Endothelial cell of hepatic sinusoid (primary cell): ENCODE data around the gene MRPL1.
"Not testable (repeated sequence)": the region's sequence is repeated elsewhere in the genome, so short reads cannot be mapped to it uniquely, and the experiment has no call there.

Experiments used
- in situ Hi-C: cut with HindIII; loops from 2 replicates; pipeline ENCODE4 v1.10.0; 2017; ENCODE audit warnings: low sequenced_read_pairs

MRPL1 gene

DNA sequence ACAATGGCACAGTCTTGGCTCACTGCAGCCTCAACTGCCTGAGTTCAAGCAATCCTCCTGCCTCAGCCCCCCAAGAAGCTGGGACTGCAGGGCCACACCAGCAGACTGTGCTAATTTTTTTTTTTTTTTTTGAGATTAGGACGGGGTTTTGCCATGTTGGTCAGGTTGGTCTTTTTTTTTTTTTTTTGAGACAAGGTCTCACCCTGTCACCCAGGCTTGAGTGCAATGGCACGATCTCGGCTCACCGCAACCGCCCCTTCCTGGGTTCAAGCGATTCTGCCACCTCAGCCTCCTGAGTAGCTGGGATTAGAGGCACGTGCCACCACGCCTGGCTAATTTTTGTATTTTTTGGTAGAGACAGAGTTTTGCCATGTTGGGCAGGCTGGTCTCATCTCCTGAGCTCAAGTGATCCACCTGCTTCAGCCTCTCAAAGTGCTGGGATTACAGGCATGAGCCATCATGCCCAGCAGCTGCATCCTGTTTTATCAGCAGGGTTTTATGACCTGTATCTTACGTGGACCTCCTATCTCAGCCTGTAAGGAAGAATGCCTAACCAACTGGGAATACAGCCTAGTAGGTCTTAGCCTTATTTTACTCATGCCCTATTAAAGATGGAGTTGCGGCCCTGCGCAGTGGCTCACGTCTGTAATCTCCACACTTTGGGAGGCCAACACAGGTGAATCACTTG lies 13.2 kb upstream of the MRPL1 start:
- in situ Hi-C loops = no loop called here

DNA sequence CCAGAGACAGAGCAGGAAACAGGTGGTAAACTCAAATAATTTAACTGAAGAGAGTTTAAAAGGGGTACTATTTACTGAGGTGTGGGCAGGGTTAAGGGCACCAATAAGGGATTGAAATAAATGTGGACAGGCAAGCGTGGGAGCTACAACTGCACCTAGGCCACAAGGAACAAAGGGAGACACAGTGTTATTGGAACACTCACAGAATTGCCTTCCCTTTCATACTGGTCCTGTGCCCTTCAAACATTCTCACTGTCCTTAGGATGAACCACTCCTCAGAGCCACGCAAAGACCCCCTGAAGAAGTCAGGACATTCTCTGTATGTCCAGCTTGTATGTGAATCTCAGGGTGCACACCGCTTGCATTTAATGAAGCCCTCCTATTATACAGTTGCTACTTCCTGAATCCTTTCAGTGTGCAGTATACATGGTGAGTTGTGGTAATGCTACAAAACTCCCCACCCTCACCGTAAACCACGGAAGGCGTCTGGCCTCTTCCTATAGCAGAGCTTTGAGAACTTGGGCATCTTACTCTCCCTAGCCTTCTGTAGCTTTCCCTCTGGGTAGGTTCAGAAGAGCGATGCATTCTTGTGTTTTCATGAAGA lies 9.6 kb upstream of the MRPL1 start:
- in situ Hi-C loops = no loop called here

DNA sequence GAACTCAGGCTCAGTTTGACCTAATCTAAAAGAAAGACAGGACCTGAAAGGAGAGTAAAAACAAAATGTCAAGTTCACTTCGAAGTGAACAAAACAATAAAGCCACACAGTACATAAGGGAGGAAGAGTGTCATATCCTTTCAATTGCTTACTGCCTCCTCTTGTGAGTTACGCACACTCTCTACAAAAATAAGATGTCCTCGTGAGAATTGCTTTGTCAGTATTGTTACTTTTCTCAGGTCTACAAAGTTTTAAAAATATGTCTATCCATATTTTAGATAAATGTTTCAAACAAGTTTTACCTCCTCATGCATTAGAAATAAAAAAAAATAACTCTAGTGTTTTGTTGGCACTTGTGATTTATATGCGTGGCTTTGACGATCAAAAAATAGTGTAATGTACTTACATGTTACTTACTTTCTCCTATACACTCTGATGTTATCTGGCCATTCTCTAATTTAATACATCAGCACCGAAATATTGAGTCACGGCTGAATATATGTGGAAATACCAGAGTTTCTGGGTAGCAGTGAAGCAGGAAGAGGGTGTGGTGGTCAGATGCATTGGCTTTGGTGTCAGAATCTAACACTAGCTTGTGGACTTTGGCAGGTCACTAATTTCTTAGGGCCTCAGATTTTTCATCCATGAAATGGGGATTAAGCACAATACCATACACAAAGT lies 8.1 kb upstream of the MRPL1 start:
- in situ Hi-C loops = no loop called here

DNA sequence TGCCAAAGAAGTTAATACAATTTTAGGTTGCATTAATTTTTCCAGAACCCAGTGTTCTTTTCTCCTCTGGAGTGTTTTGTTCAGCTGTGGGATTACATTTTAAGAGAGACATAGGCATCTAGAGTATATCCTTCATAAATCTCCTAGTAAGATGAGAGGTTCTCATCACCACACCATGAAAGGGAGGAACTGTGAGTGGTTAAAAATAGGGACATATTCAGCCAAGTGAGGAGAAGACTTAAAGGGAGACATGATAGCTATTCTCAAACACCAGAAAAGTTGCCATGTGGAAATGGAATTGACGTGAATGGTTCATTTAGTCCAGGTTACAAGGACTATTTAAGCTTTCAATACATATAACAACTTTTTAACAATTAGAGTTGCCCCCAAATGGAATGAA lies 6.5 kb upstream of the MRPL1 start:
- in situ Hi-C loops = no loop called here

DNA sequence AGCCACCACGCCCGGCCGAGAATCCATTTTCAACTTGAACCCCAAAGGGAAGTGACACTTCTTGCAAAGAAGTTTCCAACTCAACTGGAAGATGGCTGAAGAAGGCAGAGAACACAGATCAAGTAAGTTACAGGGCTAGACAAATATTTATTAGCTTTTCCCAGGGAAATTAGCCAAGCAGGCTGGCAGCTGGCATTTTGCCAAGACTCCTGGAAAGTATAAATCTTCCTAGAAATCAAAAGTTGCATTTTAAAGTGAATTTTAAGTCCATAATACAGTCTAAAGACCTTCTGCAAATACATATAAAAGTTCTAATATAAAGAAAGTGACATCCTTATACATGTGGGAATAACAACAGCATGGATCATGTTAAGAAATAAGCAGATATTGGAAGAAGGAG lies 3.4 kb upstream of the MRPL1 start:
- in situ Hi-C loops = no loop called here

DNA sequence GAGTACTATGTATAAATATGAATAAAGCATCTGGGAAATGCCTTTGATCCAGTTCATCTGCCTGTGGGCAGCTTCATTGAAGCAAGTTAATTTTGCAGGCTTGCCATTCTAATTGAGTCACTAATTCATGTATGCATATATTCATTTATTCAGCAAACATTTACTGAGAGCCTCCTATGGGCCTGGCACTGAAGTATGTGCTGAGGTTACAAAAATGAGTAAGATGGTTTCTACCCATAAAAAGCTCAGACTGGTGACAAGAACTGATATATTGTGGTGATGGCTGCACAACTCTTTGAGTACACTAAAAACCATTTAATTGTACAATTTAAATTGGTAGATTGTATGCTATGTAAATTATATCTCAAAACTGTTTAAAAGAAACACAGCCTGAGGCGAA lies 1.1 kb upstream of the MRPL1 start:
- in situ Hi-C loops = no loop called here

DNA sequence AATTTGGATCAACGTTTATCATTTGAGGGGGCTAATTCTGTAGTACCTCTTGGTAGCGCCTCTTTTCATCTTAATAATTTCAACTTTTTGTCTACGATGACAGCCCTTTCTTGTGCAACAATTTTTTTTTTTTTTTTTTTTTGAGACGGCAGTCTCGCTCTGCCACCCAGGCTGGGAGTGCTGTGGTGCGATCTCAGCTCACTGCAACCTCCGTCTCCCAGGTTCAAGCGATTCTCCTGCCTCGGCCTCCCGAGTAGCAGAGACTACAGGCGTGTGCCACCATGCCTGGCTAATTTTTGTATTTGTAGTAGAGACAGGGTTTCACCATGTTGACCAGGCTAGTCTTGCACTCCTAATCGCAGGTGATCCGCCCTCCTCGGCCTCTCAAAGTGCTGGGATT lies 711 bp downstream of the MRPL1 start:
- in situ Hi-C loops = not testable (repeated sequence)

DNA sequence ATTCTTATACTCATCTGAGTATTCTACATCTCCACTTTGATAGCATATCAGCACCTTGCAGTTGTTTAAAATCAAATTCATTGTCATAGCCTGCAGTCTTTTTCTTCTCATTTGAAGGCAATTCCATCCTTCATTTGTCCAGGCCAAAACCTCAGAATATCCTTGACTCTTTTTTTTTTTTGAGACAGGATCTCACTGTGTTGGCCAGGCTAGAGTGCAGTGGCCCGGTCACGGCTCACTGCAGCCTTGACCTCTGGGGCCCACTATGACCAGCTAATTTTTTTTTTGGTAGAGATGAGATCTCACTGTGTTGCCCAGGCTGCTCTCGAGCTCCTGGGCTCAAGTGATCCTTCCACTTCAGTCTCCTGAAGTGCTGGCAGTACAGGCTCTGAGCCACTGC lies 2.6 kb downstream of the MRPL1 start:
- in situ Hi-C loops = no loop called here

DNA sequence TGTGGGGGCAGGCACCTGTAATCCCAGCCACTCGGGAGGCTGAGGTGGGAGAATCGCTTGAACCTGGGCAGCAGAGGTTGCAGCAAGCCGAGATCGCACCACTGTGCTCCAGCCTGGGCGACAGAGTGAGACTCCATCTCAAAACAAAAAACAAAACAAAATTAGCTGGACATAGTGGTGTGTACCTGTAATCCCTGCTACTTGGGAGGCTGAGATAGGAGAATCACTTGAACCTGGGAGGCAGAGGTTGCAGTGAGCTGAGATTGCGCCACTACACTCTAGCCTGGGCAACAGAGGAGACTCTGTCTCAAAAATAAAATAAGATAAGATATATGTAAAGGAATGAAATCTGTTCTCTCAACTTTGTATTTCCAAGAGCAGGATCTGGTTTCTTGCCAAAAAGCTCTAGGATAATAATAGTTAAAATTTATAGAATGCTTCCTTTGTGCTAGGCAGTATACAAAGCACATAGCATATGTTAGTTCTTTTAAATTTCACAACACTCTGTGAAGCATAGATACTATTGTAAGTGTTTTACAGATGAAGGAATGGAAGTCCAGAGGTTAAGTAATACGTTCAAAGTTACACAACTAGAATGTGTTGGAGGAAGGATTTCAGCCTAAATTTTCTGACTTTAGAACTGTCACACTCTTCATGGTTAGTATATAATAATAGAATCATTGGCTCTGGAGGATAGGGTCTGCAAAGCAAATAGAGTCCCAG lies 10.3 kb downstream of the MRPL1 start:
- in situ Hi-C loops = no loop called here

DNA sequence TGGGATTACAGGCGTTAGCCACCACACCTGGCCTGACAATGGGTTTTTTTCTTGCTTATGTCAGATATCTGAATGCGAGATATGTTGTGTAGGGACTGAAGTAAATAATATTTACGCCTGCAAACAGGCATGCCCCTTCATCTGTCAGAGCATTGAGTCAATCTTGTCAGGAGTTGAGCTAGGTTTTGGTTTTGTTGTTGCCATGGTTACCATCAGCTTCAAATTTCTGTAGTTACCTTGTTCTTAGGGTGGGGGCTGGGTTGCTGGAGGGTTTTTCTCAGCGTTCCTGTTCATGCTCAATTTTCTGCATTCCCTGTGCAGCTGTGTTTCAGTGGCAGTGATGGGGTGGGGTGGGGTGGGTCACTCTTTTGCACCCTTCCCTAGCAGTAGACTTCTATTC lies 14.5 kb downstream of the MRPL1 start:
- in situ Hi-C loops = no loop called here

DNA sequence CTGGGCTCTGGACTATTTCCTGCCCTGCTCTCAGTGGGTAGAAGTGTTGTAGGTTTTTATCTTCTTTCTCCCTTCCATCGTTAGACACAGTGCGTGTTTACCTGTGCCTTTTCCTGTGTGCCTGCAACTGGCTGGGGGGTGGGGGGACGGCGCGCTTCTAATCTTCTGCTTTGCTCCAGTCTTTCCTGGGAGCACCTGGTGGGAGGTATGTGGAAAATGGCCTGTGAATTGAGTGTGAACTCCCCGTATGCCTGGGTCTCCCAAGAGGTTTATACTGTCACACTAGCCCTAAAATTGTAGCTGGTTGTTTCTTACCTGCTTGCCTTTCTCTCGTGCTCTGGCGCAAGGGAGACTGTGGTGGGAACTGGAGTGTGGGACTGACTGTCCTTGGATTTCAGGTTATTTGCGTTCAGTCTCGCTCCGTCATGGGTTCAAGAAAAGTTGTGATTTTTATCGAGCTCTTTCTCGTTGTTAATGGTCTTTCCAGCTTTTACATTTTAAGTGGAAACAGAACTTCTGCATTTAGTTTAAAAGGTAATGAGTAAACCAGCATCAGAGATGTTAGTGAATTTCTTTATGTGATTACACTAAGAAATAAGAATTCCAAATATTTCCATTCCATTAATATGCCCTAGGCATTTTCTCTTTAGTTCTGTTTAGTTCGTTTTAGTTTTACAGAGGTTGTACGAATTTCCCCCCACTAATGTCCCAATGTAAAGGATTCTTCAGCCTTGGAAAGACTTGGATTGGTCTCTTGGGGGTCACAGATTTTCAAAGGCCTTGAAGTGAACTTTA lies 15.3 kb downstream of the MRPL1 start:
- in situ Hi-C loops = no loop called here

DNA sequence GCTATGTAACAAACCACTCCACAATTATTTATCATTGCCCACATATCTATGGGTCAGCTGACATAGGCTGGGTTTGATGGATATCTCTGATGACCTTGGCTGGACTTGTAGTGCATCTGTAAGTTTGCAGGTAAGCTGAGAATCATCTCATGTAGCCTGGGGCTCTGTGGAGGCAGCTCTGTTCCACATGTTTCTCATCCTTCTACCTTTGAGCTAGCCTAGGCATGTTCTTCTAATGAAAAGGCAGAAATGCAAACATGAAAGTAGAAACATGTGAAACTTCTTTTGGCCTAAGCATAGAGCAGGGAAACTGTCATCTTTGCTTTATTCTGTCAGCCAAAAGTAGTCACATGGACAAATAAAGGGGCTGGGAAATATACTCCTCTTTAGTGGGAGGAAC lies 18.2 kb downstream of the MRPL1 start:
- in situ Hi-C loops = no loop called here

DNA sequence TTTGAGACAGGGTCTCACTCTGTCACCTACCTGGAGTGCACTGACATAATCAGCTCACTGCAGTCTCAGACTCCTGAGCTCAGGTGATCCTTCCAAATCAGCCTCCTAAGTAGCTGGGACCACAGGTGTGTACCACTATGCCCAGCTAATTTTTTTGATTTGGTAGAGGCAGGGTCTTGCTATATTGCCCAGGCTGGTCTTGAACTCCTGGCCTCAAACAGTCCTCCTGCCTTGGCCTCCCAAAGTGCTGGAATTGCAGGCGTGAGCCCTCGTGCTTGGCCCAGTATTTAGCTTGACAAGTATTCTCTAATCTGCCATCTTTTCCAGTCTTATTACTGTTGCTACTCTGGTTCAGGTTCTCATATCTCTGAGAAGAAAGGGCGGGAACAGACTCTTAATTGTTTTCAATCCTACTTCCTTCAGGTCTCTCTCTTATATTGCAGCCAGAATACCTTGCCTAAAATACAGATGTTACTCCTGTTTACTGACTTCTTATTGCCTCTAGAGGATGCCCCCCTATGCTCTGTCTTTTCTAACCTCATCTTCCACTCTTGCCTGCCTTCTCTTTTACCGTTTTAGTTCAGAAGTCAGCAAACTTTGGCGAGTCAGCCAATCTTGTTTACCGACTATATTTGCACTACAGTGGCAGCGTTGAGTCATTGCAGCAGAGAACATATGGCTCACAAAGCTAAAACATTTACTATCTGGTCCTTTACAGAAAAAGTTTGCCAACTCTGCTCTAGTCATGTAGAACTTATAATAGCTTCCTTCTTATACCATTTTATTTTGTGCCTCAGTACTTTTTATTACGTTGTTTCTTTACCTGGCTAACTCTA lies 19.0 kb downstream of the MRPL1 start:
- in situ Hi-C loops = no loop called here

DNA sequence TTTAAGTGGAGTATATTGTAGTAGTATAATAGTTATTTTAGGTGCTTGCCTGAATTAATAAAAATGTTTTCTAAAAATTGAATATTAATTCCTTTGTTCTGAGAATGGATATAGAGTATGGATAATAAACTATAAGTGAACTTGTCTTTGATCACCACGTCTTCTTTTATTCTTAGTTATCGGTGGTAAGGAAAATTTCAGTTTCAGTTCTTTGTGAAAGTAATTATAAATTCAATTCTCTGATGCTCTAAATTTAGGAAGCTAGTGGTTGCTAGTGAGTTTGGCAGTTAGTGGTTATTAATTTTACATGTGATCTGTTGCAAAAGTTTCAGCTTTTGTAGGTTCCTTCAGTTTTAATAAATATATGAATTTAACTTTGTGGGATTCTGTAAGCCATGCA lies 30.8 kb downstream of the MRPL1 start:
- in situ Hi-C loops = no loop called here

DNA sequence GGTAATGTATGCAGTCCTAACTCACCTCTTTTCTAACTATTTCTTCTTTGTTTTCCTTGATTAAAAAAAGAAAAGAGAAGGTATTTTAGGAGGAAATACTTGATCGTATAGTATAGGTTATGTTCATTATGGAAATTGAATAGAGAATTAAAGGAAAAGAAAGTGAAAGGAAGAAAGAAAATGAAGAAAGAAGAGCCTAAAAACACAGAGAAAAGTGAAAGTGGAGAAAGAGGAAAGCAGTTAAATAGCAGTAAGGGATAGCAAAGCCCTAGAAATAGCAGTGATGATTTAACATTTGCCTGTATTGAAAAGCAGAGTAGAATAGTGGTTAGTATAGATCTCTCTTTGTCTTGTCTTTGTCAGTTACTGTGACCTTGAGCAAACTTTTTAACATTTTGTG lies 37.0 kb downstream of the MRPL1 start:
- in situ Hi-C loops = no loop called here

DNA sequence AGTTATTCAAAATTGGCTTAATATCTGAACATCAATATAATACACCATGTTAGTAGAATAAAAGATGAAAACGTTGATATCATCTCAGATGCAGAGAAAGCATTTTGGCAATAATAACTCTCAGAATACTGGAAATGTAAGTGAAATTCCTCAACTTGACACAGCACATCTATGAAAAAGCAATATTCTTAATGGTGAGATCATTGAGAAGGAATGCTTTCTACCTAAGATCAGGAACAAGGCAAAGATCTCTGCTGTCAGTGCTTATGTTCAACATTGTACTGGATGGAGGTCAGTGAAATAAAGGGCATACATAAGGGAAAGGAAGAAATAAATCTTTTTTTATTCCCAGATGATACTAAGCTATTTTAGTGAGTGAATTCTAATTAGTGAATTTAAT lies 40.6 kb downstream of the MRPL1 start:
- in situ Hi-C loops = no loop called here

DNA sequence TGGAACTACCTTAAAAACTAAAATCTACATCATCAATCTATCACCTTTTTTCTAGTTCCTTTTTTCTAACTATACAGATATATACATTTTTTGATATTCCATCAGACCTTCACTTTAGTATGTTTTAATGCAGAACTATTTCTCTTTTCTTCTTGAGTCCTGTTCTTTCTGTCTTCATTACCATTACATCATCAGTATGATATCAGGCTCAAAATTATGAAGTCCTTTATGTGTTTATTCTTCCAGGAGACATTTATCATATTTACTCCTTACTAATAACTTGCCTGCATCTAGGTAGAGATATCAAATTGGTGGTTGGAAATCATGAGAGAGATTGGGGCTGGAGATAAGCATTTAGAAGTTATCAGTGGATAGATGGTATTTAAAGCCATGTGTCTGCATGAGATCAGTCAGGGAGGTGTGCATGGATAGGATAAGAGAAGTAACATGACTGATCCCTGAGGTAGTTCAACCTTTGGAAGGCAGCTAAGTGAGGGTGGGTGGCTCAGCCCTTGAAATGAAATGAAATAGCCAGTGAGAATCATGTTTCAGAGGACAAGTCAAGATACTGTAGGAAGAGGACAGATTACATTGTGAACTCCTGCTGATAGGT lies 43.1 kb downstream of the MRPL1 start:
- in situ Hi-C loops = no loop called here

DNA sequence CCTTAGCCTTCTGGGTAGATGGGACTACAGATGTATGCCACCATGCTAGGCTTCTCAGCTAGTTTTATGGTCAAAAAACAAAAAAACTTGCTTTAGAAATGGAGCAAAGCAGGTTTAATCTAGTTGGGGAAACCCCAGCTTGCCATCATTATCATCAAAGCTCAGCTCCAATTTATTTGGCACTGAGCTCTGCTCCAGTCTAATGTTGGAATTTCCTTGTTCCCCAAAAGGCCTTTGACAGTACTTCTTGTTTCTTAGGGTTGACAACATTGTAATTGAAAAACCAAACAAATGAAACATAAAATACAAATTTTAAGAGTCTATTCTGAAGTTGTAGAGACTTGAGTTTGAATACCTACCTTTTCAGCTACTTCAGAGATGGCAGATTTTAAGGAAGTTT lies 48.0 kb downstream of the MRPL1 start:
- in situ Hi-C loops = no loop called here

DNA sequence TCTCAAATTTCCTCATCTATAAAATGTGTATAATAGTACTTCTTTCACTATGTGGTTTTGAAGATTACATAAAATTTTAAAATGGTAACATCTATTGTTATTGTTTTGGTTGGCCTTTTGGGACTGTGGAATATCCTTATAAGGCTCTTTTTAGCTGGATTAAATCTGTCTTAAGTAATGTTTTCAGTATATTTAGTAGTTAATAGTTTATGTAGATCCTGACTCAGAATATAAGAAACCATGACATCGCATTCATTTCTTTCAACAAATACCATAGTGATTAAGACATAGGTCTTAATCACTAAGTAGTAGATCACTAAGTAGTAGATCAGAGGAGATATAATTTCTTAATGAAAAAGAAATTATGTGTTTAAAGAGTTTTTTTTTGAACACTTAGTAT lies 48.5 kb downstream of the MRPL1 start:
- in situ Hi-C loops = no loop called here
